SW 1271 (cell line): ENCODE results near the gene CHIT1.

Experiments
- DNase-seq, 2 experiments: peaks; one replicate each; lab custom pipeline; 2025; lab: John Stamatoyannopoulos, UW

The CHIT1 gene

GRCh38 chr1:203175237-203175826 is 54.1 kb downstream of the CHIT1 start, which contains the start of gene MYBPH:
TSS of gene MYBPH (minus strand) at chr1:203175826. CDS start at chr1:203175755, 71 bp downstream.
- DNase-seq, result no peak

- DNase-seq, result no peak
Observed at GRCh38 chr1:203174324-203174985, 55.0 kb downstream of the CHIT1 start.

GRCh38 chr1:203173566-203173965 is 55.9 kb downstream of the CHIT1 start:
- no peak for DNase-seq

GRCh38 chr1:203173011-203173555 is 56.4 kb downstream of the CHIT1 start:
- no peak for DNase-seq

- peak in 1 of 2 experiments; percentile 4 for DNase-seq
Observed at GRCh38 chr1:203172184-203173010, 57.1 kb downstream of the CHIT1 start.

- no peak for DNase-seq
Observed at GRCh38 chr1:203171341-203172183, 57.9 kb downstream of the CHIT1 start.

GRCh38 chr1:203170625-203171330 is 58.7 kb downstream of the CHIT1 start:
- DNase-seq, result no peak

GRCh38 chr1:203169770-203170520 is 59.5 kb downstream of the CHIT1 start:
- no peak for DNase-seq

GRCh38 chr1:203168991-203169390 is 60.5 kb downstream of the CHIT1 start:
- DNase-seq, result no peak

GRCh38 chr1:203168256-203168786 is 61.2 kb downstream of the CHIT1 start:
- no peak for DNase-seq

- no peak for DNase-seq
Observed at GRCh38 chr1:203167913-203168200, 61.6 kb downstream of the CHIT1 start.

- no peak for DNase-seq
Observed at GRCh38 chr1:203167026-203167912, 62.2 kb downstream of the CHIT1 start.

GRCh38 chr1:203166192-203166940 is 63.1 kb downstream of the CHIT1 start:
- no peak for DNase-seq
